Kidney (tissue), 14 donors: ENCODE results near the gene GNS. TPM values are rescaled to one million over a fixed set of nuclear protein-coding genes. Genes with fewer than 3 reads are reported as not detected.

ENCODE experiments used
- DNase-seq, 5 donors: peaks; one replicate each; pipeline ENCODE4 v3.0.0-alpha.2; 2013 to 2020
- FAIRE-seq: peaks from 2 replicates; lab custom pipeline; 2012; peaks lifted over from hg19 to GRCh38; lab: Jason Lieb, UNC
- H3K27ac ChIP-seq, 2 donors: one replicate each; pipeline ENCODE4 v1.7.0; 2013; ENCODE audit warnings: low read depth in 2 of 2, low read length in 2 of 2, inconsistent platforms in 1 of 2
- H3K27me3 ChIP-seq: one replicate; pipeline ENCODE4 v1.7.1; 2013; ENCODE audit warnings: low read length, inconsistent platforms; ENCODE audit not compliant: control insufficient read depth, insufficient read depth
- H3K36me3 ChIP-seq, 3 donors: one replicate each; pipeline versions ENCODE4 v1.7.0 to v1.7.1; 2013; ENCODE audit warnings: low read length in 3 of 3, control low read depth in 1 of 3, inconsistent platforms in 1 of 3; ENCODE audit not compliant: insufficient read depth in 3 of 3, control insufficient read depth in 2 of 3
- H3K4me1 ChIP-seq, 3 donors: one replicate each; pipeline versions ENCODE4 v1.7.0 to v1.7.1; 2013; ENCODE audit warnings: low read length in 3 of 3, inconsistent platforms in 1 of 3, low read depth in 1 of 3; ENCODE audit not compliant: control insufficient read depth in 2 of 3, insufficient read depth in 2 of 3
- H3K4me3 ChIP-seq, 3 donors: one replicate each; pipeline versions ENCODE4 v1.7.0 to v1.8.1; 2013; ENCODE audit warnings: low read length in 3 of 3, control low read depth in 1 of 3, inconsistent platforms in 1 of 3
- H3K9ac ChIP-seq, 3 donors: one replicate each; pipeline versions ENCODE4 v1.7.0 to v1.7.1; 2013; ENCODE audit warnings: low read length in 3 of 3, control low read depth in 1 of 3, inconsistent platforms in 1 of 3
- H3K9me3 ChIP-seq, 3 donors: one replicate each; pipeline versions ENCODE4 v1.7.0 to v1.7.1; 2013; ENCODE audit warnings: low read length in 3 of 3, control low read depth in 1 of 3, inconsistent platforms in 1 of 3; ENCODE audit not compliant: control insufficient read depth in 2 of 3, insufficient read depth in 1 of 3
- CTCF ChIP-seq: IDR thresholded peaks from 3 replicates; pipeline ENCODE4 v1.5.1; 2012; ENCODE audit warnings: mild to moderate bottlenecking, moderate library complexity, borderline replicate concordance; ENCODE audit not compliant: insufficient read depth; ENCODE audit errors: extremely low read depth
- intact Hi-C: fragments of 100-400 bp; cut with DNase I; formaldehyde crosslinking; loops from one replicate; pipeline ENCODE4 v1.11.1; 2022
- polyA plus RNA-seq: library from polyadenylated mRNA; stranded (reverse); fragments of 350-450 nt; fragmentation: Illumina TruSeq; extraction: RNeasy Lipid Tissue Mini Kit (QIAGEN cat#74804); gene quantifications from one replicate; pipeline ENCODE4 v1.2.3, GENCODE V29; 2014; ENCODE audit warnings: low read depth, low replicate concordance; ENCODE audit not compliant: insufficient read depth
- total RNA-seq: library from RNA; stranded (reverse); fragmentation: NEBNext Ultra II Directional; extraction: Animal tissue kit (Norgen Biotek cat#: 25700); gene quantifications from one replicate; pipeline ENCODE4 v1.2.1, GENCODE V29; 2021
- donor health status: control.
- donor health status: control.
- donor health status: control.
- donor health status: control.
- donor health status: control.
- donor health status: DM: yes; HTN: yes; CAD: no.
- donor health status: Normal renal cell carcinoma (clear cell type).

The GNS gene
- total and polyA plus RNA-seq, 2 donors from 2014 or later, result 108 to 215 TPM

GRCh38 chr12:64700532-64700931 lies 58.7 kb downstream of the GNS start:
- Histone ChIP-seq H3K9me3 (no peaks in the 10 kb centered on the region), H3K4me1 (no peaks in the 10 kb centered on the region), H3K9ac (no peak overlapping the region), H3K36me3 (no peaks in the 10 kb centered on the region), H3K27me3 (no peaks in the 10 kb centered on the region), H3K4me3 (no peak overlapping the region), H3K27ac (no peak overlapping the region)
- intact Hi-C loops, result no loop called here
- TF ChIP-seq CTCF, result no peak
- DNase-seq (no peak), FAIRE-seq (no peak)

GRCh38 chr12:64699504-64700115 lies 59.6 kb downstream of the GNS start:
- H3K4me1 ChIP-seq, result no peaks in the 10 kb centered on the region
- no peak overlapping the region for H3K4me3 ChIP-seq
- intact Hi-C loops, result loop anchor here (5.0 kb wide), 1 partner anchor 152 kb away; no protein-coding TSS in a partner anchor
- no peaks in the 10 kb centered on the region for H3K36me3 ChIP-seq
- no peak for FAIRE-seq
- no peaks in the 10 kb centered on the region for H3K27me3 ChIP-seq
- H3K27ac ChIP-seq, result no peak overlapping the region
- no peaks in the 10 kb centered on the region for H3K9me3 ChIP-seq
- TF ChIP-seq CTCF, result no peak
- no peak overlapping the region for H3K9ac ChIP-seq
- DNase-seq, result no peak

- FAIRE-seq, result no peak
- no peaks in the 10 kb centered on the region for H3K9me3 ChIP-seq
- no peaks in the 10 kb centered on the region for H3K4me1 ChIP-seq
- DNase-seq, result peak in 2 of 5 donors; percentile 61 to 69
- no peak overlapping the region for H3K9ac ChIP-seq
- H3K27me3 ChIP-seq, result no peaks in the 10 kb centered on the region
- intact Hi-C loops, result loop anchor here (5.0 kb wide), 1 partner anchor 149 kb away; no protein-coding TSS in a partner anchor
- H3K27ac ChIP-seq, result no peak overlapping the region
- no peak overlapping the region for H3K4me3 ChIP-seq
- TF ChIP-seq CTCF, result peak; percentile 24
- no peaks in the 10 kb centered on the region for H3K36me3 ChIP-seq
Measured at GRCh38 chr12:64696080-64696741, 63.0 kb downstream of the GNS start.
